Upper lobe of left lung (tissue), 4 donors: ENCODE measurements around the gene ATP9B.

Experiments
- EP300 ChIP-seq, 4 donors: sonication (generic); formaldehyde crosslinking; IDR thresholded peaks; one replicate each; pipeline ENCODE4 v1.5.1; 2017; ENCODE audit warnings: antibody characterized with exemption in 4 of 4, control low read depth in 2 of 4
- POLR2AphosphoS5 ChIP-seq, 2 donors: sonication (generic); formaldehyde crosslinking; IDR thresholded peaks; one replicate each; pipeline ENCODE4 v1.5.1; 2017; ENCODE audit warnings: antibody characterized with exemption in 2 of 2
- TF ChIP-seq, protein P1 (sequence below), 6 experiments: fragments of 450-650 bp in 4 of 6; fragments of 200-600 bp in 2 of 6; sonication (generic) in 2 of 6; IDR thresholded peaks; one replicate each; pipeline ENCODE4 v1.5.1; 2016 to 2019; ENCODE audit warnings: antibody characterized with exemption in 6 of 6

- TF ChIP-seq, protein P1, sequence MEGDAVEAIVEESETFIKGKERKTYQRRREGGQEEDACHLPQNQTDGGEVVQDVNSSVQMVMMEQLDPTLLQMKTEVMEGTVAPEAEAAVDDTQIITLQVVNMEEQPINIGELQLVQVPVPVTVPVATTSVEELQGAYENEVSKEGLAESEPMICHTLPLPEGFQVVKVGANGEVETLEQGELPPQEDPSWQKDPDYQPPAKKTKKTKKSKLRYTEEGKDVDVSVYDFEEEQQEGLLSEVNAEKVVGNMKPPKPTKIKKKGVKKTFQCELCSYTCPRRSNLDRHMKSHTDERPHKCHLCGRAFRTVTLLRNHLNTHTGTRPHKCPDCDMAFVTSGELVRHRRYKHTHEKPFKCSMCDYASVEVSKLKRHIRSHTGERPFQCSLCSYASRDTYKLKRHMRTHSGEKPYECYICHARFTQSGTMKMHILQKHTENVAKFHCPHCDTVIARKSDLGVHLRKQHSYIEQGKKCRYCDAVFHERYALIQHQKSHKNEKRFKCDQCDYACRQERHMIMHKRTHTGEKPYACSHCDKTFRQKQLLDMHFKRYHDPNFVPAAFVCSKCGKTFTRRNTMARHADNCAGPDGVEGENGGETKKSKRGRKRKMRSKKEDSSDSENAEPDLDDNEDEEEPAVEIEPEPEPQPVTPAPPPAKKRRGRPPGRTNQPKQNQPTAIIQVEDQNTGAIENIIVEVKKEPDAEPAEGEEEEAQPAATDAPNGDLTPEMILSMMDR (IDR thresholded peaks at IDR 0.05): no peak
- TF ChIP-seq EP300 (IDR thresholded peaks at IDR 0.05): no peak
- no peak for TF ChIP-seq POLR2AphosphoS5 (IDR thresholded peaks at IDR 0.05)
Measured at GRCh38 chr18:79195716-79196683, 126.8 kb downstream of the ATP9B start.
